Panc1 (cell line): Measurements from ENCODE around the gene GATA6.

Experiments used
- POLR2AphosphoS5 ChIP-seq: IDR thresholded peaks from 2 replicates; pipeline ENCODE4 v1.6.1; 2012; ENCODE audit warnings: mild to moderate bottlenecking, low read depth, low read length, moderate library complexity
- TF ChIP-seq, protein P1 (sequence below), 2 experiments: IDR thresholded peaks; 2 replicates each; pipeline ENCODE4 v1.6.1; 2011 to 2012; ENCODE audit warnings: low read depth in 2 of 2, control low read depth in 1 of 2, low read length in 1 of 2, mild to moderate bottlenecking in 1 of 2, moderate library complexity in 1 of 2; ENCODE audit not compliant: insufficient read depth in 1 of 2
- TF ChIP-seq, protein P2 (sequence below): fragments of 450-650 bp; IDR thresholded peaks from 2 replicates; pipeline ENCODE4 v1.5.1; 2017; ENCODE audit warnings: mild to moderate bottlenecking

DNA sequence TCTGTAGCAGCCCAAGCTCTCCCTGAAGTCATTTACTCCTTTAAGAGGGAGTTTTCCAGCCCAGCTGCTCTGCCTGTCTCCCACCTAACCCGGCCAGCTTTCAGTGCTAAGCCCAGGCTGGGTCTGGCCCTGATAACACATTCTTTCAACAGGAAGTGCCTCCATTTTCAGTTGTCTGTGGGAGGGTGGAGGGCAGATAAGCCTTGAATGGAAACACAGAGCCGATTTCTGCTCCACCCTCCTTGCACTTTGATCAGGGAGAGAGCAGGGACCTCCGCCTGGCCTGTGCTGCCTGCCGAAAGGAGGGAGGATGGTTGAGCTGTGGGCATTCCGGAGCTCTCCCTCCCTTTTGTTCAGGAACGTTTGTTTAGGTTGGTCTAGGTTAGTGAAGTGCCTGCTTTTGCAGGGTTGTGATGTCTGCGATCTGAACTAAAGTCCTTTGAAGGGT is 24.8 kb downstream of the GATA6 start:
- TF ChIP-seq, protein P1, sequence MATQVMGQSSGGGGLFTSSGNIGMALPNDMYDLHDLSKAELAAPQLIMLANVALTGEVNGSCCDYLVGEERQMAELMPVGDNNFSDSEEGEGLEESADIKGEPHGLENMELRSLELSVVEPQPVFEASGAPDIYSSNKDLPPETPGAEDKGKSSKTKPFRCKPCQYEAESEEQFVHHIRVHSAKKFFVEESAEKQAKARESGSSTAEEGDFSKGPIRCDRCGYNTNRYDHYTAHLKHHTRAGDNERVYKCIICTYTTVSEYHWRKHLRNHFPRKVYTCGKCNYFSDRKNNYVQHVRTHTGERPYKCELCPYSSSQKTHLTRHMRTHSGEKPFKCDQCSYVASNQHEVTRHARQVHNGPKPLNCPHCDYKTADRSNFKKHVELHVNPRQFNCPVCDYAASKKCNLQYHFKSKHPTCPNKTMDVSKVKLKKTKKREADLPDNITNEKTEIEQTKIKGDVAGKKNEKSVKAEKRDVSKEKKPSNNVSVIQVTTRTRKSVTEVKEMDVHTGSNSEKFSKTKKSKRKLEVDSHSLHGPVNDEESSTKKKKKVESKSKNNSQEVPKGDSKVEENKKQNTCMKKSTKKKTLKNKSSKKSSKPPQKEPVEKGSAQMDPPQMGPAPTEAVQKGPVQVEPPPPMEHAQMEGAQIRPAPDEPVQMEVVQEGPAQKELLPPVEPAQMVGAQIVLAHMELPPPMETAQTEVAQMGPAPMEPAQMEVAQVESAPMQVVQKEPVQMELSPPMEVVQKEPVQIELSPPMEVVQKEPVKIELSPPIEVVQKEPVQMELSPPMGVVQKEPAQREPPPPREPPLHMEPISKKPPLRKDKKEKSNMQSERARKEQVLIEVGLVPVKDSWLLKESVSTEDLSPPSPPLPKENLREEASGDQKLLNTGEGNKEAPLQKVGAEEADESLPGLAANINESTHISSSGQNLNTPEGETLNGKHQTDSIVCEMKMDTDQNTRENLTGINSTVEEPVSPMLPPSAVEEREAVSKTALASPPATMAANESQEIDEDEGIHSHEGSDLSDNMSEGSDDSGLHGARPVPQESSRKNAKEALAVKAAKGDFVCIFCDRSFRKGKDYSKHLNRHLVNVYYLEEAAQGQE (IDR thresholded peaks at IDR 0.05; ENCODE audit: insufficient read depth in 1 of 2, low read depth in 2 of 2, low read length in 1 of 2) = no peak
- TF ChIP-seq, protein P2, sequence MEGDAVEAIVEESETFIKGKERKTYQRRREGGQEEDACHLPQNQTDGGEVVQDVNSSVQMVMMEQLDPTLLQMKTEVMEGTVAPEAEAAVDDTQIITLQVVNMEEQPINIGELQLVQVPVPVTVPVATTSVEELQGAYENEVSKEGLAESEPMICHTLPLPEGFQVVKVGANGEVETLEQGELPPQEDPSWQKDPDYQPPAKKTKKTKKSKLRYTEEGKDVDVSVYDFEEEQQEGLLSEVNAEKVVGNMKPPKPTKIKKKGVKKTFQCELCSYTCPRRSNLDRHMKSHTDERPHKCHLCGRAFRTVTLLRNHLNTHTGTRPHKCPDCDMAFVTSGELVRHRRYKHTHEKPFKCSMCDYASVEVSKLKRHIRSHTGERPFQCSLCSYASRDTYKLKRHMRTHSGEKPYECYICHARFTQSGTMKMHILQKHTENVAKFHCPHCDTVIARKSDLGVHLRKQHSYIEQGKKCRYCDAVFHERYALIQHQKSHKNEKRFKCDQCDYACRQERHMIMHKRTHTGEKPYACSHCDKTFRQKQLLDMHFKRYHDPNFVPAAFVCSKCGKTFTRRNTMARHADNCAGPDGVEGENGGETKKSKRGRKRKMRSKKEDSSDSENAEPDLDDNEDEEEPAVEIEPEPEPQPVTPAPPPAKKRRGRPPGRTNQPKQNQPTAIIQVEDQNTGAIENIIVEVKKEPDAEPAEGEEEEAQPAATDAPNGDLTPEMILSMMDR = no peak
- no peak for TF ChIP-seq POLR2AphosphoS5
